NCI-H345 treated with DMSO at 0.1 percent for 48 hours (cell line): ENCODE measurements around the gene ANKIB1.
"Not testable (repeated sequence)": the region's sequence is repeated elsewhere in the genome, so short reads cannot be mapped to it uniquely, and the experiment has no call there.

Experiments used
- DNase-seq: peaks from one replicate; lab custom pipeline; 2025; ENCODE audit not compliant: unreplicated experiment; lab: John Stamatoyannopoulos, UW

The ANKIB1 gene

DNA sequence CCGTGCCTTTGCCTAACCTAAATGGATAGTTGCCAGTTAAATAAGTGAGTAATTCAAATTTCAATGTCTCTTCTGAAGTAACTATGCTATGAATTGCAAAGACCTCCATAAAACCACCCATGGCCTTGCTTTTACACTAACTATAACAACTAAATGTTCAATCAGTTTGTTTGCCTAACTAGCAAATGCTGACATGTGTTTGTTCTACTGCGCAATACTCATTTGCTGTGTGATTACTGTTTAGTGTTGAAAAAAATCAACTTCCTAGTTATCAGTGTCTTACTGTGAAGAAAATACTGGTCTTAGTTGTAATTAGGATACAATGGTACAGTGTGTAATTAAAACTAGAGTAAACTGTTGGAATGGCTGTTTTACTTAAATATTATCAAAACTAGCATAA lies 154.2 kb downstream of the ANKIB1 start:
- no peak for DNase-seq

GRCh38 chr7:92402920-92403759 lies 157.4 kb downstream of the ANKIB1 start:
- DNase-seq = no peak

DNA sequence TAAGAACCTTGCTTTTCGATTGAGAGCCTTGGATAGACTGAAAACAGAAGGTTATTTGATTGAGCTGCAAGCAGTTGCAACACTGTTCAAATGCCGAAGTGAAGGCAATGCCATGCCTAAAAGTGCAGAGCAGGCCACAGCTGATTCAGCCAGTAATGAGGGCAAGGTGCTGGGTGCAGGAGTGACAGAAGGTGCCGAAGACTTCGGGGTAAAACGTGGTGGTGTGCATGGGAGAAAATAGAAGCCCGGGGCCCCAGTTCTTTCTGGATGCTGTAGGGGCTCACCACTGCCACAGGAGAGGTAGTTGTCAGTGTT lies 157.9 kb downstream of the ANKIB1 start:
- DNase-seq = no peak

DNA sequence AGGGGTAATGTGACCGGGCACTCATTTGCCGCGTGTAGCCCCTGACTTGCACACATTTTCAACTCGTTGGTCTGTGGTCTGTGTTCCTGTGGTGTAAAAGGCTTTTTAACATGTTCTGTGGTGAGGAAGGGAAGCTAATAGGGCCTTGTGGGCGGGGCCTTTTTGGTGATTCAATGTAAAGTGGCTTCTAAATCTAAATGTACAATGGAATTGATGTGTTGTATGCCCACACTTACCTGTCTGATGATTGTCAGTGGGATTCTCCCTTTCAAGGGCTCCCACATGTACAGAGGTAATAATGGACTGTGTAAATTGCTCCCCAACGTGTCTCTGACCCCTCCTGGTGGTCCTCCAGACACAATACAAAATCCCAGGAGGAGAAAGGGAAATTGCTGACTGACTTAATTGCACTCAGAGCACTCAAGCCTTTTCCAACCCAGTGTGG lies 158.4 kb downstream of the ANKIB1 start:
- DNase-seq = no peak

GRCh38 chr7:92409357-92409756 lies 163.6 kb downstream of the ANKIB1 start:
- no peak for DNase-seq

- DNase-seq = not testable (repeated sequence)
These were observed 164.4 kb downstream of the ANKIB1 start for GRCh38 chr7:92410162-92410561.

DNA sequence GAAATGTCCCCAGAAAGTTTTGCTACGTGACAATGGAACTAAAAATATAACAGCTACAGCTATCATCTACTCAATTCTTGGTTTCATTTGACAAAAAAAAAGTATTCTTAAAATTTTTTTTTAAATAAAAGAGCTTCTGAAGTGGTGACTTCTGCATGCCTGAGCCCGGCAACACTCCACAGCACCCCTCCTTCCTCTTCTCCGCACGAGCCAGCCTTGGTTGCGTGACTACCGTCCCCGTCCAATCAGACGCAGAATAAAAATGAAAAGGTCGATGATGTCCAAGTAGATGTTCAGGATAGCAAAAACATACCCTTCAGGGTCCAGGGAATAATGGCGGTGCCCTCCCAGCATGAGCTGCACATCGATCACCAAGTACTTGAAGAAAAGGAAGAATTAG lies 167.0 kb downstream of the ANKIB1 start:
- DNase-seq = no peak

GRCh38 chr7:92413550-92413949 lies 167.8 kb downstream of the ANKIB1 start:
- DNase-seq = no peak

DNA sequence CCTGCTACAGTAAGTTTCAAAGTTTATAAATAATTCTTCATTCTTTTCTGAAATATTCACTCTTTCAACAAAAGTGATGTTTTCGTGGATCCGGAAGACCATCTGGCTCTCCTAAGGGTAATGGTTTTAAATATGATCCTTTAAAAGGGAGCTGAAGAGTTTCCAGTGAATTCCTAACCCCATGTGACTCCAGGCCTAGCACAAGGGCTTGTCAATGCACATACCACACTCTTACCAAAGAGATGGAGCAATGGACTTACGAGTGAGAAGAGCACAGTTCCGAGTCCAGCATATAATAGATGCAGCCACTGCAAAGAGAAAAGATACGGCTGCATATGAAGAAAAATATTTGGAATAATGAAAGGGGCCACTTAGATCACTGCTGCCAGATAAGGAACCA lies 169.5 kb downstream of the ANKIB1 start:
- DNase-seq = no peak

- no peak for DNase-seq
These were observed 172.1 kb downstream of the ANKIB1 start for GRCh38 chr7:92417913-92418312.

DNA sequence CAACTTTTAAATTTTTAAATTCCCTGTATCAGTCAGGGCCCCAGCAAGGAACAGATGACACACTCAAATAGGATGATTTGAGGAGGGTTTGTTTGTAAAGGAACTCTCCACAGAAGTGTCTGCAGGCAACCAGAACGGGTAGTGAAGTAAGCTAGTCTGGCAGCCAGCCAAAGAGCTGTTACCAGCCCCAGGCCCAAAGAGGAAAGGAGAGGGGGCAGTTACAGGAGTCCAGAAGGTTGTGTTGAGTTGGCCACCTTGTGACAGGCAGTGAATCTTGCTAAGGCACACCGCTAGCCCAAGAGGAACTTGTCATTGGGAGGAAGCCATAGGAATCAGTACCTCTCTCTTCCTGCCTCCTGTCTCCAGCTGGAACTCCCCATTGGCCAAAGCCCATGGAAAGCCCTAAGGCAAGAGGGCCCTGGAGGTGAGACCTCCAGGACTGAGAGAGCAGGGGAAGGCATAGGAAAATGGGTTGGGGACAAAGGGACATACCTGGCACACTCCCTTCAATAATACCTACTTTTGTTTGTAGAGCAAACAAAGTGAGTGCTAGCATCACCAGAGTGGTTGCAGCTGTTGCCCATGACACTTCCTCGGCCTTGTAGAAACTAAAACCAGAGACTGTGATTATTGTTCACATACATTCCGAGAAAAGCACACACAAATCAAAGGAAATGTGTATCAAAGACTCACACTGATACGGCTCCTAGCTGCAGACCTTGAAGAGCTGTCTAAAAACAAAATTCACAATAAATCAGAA lies 176.1 kb downstream of the ANKIB1 start:
- DNase-seq = peak; percentile 77

DNA sequence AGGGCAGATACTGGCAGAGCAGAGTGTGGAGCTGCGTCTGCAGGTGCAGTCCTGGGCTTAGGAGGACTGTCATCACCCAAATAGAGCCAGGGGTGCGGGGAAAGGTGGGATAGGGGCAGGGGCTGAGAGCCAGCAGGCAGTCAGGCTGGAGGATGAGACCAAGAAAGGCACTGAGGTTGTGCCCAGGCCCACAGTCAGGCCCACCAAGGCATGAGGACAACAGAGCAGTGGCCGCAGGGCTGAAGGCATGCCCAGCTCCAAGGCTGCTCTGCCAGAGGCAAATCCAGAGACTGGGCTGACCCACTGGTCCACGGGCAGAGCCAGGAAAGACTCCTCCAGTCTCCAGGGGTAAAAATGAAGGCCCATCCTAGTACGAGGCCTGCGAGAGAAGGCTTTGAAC lies 177.2 kb downstream of the ANKIB1 start:
- no peak for DNase-seq

DNA sequence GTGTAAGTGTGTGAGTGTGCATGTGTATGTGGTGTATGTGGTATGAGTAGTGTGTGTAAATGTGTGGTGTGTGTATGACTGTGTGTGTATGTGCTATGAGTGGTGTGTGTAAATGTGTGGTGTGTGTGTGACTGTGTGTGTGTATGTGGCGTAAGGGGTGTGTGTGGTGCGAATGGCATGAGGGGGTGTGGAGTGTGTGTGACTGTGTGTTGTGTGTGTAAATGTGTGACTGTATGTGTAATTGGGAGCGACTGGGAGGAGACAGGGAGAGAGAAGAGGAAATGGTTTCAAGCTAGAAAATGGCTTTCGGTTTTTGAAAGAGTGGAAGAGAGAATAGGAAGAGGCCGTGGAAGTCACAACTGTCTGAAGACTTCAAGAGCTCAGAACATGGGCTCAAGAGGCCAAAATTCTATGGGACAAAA lies 177.9 kb downstream of the ANKIB1 start:
- no peak for DNase-seq

- no peak for DNase-seq
These were observed 179.7 kb downstream of the ANKIB1 start for GRCh38 chr7:92425311-92425947.

DNA sequence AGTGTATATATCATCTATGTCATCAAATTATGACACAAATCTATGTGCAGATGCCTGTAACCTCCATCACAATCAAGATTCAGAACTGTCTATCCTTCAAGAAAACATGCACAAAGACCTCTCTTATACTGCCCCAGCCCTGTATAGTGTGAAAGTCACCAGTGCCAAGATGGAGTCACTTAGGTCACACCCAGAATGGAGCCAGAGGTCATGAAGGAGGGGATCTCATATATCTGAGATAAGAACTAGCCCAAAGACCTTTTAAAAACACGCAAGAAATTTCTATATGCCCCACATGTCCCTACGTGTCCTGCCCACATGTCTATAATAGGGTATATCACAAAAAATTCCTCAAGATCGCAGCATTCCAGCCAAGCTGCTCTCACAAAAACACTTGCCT lies 181.4 kb downstream of the ANKIB1 start:
- no peak for DNase-seq

DNA sequence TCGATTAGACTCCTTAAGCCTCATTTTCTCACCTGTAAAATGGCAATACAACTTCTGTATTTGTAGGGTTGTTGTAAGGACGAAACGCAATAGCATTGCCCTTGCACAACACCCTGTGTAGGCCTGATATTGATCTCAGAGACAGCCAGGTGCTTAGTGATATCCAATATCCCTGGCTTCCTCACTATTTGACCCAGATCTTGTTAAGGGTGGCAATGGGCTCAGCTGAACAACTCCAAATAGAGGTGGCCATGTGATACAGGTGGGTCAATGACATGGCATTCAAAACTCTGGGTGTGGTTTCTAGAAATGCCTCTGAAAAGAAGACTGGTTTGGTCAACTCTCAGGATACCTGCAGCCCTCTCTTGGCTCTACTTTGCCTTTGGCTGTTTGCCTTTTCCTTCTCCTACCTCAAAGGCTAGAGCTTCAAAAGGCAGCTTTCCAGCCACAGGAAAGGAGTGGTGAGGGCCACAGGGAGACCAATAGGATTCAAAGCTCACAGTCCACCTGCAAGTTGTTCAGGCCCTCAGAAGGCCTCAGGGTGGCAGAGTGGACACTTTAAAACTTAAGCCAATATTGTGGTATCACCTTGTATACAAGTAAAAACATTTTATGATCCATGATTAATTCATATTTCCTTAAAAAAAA lies 186.6 kb downstream of the ANKIB1 start:
- DNase-seq = no peak

- DNase-seq = no peak
These were observed 187.2 kb downstream of the ANKIB1 start for GRCh38 chr7:92433019-92433418.

DNA sequence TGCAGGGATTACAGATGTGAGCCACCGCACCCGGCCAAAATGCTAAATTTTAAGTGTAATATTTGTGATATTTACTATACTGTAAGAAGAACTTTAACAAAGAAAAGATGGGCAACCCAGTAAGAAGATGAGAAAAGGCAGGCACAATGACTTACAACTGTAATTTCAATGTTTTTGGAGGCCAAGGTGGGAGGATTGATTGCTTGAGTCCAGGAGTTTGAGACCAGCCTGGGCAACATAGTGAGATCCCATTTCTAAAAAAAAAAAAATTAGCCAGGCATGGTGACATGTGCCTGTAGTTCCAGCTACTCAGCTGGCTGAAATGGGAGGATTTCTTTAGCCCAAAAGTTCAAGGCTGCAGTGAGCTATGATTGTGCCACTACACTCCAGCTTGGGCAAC lies 189.8 kb downstream of the ANKIB1 start:
- no peak for DNase-seq

DNA sequence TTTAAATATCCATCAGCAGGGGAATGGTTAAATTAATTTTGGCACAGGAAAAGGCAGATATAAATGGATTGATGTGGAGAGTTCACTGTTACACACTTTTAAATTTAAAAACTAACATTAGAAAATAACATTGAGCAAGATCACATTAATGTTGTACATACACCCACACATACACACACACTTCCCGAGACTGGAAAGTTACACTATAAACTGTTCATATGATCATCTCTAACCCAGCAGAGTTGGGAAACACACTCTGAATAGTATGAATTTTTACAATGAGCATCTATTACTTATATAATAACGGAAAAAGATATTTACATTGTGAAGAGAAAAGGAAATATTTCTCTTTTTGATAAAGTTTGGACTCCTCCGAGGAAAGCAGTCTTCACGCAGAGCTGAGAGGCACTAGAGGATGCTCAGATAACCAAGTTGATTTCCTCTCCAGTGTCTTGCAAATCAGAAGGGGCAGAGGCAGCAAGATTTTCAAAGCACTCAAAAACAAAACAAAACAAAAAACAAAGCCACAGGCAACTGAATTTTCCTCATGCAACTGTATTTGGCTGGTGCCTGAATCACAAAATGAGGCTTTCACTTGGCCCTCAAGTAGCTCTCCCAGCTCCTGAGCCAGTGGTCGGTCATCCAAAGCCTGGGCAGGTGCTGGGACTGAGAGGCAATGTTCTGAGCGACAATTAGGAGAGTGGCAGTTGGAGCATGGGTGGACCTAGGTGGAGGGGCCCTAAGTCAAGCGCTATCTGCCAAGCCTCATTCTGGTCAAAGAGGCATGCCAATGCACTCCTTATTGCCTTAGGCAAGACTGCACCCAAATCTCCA lies 191.1 kb downstream of the ANKIB1 start:
- DNase-seq = no peak

GRCh38 chr7:92437956-92438491 lies 192.2 kb downstream of the ANKIB1 start:
- DNase-seq = no peak
